Rectal smooth muscle tissue (tissue), 1 donor: ENCODE data around the gene NTM.

Experiments
- H3K27ac ChIP-seq: one replicate; pipeline ENCODE4 v1.7.0; 2013; ENCODE audit warnings: low read depth, low read length, inconsistent platforms
- H3K27me3 ChIP-seq: one replicate; pipeline ENCODE4 v1.7.0; 2013; ENCODE audit warnings: low read length; ENCODE audit not compliant: control insufficient read depth, insufficient read depth
- H3K36me3 ChIP-seq: one replicate; pipeline ENCODE4 v1.7.0; 2013; ENCODE audit warnings: low read length; ENCODE audit not compliant: control insufficient read depth, insufficient read depth
- H3K4me1 ChIP-seq: one replicate; pipeline ENCODE4 v1.7.0; 2013; ENCODE audit warnings: low read length; ENCODE audit not compliant: control insufficient read depth, insufficient read depth
- H3K4me3 ChIP-seq: one replicate; pipeline ENCODE4 v1.7.0; 2013; ENCODE audit warnings: low read length
- H3K9ac ChIP-seq: one replicate; pipeline ENCODE4 v1.7.0; 2013; ENCODE audit warnings: low read length

Gene NTM

DNA sequence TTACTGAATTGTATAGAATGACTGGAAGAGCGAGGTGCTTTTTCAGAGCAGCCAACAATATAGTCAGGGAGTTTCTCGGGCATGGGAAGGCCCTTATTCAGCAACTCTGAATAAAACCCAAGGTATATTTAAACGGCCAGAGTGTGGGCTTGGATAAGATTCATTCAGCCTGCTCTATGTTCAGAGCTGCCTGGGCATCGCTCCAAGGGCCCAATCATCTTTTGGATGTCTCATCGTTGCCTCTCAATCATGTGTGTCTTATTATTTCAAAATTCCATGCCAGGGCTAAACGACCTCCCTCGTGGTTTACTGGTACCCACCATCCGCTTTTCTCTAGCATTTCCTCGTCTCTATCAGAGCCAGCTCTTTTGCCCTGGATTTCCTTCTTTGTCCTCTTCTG is 19.5 kb upstream of the NTM start:
- H3K36me3 ChIP-seq, result no peaks in the 10 kb centered on the region
- no peaks in the 10 kb centered on the region for H3K27me3 ChIP-seq
- no peaks in the 10 kb centered on the region for H3K4me1 ChIP-seq
- no peak overlapping the region for H3K27ac ChIP-seq
- H3K4me3 ChIP-seq, result no peak overlapping the region
- H3K9ac ChIP-seq, result no peak overlapping the region

DNA sequence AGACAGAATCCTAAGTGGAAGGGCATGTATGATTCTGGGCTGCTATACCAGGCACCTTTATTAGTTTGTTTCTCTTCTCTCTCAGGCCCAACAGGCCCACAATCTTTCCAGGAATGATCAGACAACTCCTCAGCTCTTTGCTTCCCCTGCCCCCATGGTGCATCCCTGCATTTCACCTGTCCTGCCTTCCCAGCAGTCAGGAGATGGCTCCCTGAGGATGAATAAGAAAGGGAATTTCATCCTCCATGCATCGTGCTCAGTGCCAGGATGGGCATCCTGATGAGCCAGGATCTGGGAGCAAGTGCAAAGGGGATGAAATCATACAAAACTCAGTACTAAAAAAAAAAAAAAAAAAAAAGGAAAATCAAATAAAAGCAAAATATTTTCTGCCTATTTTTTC is 18.6 kb upstream of the NTM start:
- Histone ChIP-seq H3K36me3 (no peaks in the 10 kb centered on the region), H3K9ac (no peak overlapping the region), H3K4me3 (no peak overlapping the region), H3K27ac (no peak overlapping the region), H3K27me3 (no peaks in the 10 kb centered on the region), H3K4me1 (no peaks in the 10 kb centered on the region)

DNA sequence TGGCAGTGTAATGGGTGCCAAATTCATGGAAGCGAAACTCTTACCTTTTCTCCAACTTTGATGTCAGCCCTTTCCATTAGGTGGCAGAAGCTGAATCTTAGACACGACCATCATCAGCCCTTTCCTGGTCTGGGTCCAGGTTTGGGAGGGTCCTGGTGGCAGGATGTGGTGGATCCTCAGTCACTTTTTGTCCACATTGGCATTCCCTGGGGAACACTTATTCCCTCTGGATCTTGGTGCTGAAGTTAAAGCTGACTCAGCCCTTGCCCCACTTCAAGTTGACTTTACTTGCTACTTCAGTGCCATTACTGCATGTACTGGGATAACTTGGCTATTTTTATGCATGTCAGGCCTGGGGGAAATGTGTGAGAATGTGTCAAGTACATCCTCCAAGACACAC is 16.6 kb upstream of the NTM start:
- Histone ChIP-seq H3K36me3 (no peaks in the 10 kb centered on the region), H3K27ac (no peak overlapping the region)

DNA sequence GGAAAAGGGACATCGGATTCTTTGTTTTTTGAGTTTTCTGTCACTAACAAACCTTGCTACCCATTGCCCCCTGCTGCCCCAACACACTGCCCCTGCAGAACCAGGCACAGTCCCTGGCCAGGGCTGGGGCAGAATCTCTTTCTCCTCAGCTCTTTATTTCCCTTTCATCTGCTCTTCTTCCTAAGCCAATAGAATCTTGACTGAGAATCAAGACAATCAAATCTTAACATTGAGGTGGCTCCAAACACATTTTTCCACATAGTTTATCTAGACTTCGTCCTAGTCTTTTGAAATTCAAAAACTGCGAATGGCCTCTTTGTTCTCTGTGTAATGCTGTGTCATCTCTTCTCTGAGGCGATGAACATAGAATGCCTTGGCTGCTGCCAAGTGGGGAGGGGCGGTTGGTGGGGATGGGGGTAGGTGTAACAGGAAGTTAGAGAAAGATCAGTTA is 16.1 kb upstream of the NTM start:
- H3K4me1 ChIP-seq, result no peaks in the 10 kb centered on the region
- no peak overlapping the region for H3K4me3 ChIP-seq
- no peaks in the 10 kb centered on the region for H3K36me3 ChIP-seq
- H3K27me3 ChIP-seq, result no peaks in the 10 kb centered on the region
- H3K27ac ChIP-seq, result no peak overlapping the region
- H3K9ac ChIP-seq, result no peak overlapping the region

More for the DNA sequence above, 16.6 kb upstream of the NTM start:
- Histone ChIP-seq H3K9ac (no peak overlapping the region), H3K4me3 (no peak overlapping the region), H3K27me3 (no peaks in the 10 kb centered on the region), H3K4me1 (no peaks in the 10 kb centered on the region)

DNA sequence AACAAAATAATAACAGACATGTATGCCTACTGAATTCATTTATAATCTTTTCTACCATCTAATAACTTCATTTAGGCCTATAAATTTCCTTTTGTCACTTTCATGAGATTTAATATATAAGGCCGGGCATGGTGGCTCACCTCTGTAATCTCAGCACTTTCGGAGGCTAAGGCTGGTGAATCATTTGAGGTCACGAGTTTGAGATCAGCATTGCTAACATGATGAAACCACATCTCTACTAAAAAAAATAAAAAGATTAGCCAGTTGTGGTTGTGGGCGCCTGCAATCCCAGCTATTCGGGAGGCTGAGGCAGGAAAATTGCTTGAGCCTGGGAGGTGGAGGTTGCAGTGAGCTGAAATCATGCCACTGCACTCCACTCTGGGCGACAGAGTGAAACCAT is 14.2 kb upstream of the NTM start:
- H3K27ac ChIP-seq, result no peak overlapping the region
- no peak overlapping the region for H3K9ac ChIP-seq
- no peaks in the 10 kb centered on the region for H3K36me3 ChIP-seq
- H3K4me1 ChIP-seq, result no peaks in the 10 kb centered on the region
- H3K27me3 ChIP-seq, result no peaks in the 10 kb centered on the region
- no peak overlapping the region for H3K4me3 ChIP-seq

DNA sequence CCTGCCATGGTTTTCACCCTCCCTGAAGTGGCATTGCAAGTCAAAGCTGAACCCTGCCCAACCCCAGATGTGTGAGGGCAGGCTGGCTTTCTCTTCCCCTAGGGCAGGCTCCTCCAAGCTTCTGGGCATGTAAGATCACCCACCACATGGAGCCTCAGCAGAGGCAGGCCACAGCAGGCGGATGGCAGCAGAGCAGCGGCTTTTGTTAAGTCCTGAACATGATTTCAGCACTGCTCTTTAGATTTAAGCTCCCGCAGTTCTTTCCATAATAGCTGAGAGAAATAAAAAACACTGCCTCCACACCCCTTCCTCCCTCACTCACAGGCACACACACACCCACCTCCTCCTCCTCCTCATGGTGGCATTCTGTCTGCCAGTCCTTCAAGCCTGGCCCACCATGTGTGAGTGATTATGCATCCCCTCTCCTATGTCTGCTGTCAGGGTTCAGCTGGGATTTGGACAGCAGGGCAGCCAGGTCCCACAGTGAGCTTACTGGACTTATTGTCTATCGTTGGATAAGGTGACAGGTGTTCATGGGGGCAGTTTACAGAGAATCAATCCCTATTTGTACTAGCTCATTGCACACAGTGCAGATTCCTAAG is 5.0 kb upstream of the NTM start:
- Histone ChIP-seq H3K4me3 (no peak overlapping the region), H3K9ac (no peak overlapping the region), H3K27me3 (no peaks in the 10 kb centered on the region), H3K27ac (no peak overlapping the region), H3K4me1 (no peaks in the 10 kb centered on the region), H3K36me3 (no peaks in the 10 kb centered on the region)

DNA sequence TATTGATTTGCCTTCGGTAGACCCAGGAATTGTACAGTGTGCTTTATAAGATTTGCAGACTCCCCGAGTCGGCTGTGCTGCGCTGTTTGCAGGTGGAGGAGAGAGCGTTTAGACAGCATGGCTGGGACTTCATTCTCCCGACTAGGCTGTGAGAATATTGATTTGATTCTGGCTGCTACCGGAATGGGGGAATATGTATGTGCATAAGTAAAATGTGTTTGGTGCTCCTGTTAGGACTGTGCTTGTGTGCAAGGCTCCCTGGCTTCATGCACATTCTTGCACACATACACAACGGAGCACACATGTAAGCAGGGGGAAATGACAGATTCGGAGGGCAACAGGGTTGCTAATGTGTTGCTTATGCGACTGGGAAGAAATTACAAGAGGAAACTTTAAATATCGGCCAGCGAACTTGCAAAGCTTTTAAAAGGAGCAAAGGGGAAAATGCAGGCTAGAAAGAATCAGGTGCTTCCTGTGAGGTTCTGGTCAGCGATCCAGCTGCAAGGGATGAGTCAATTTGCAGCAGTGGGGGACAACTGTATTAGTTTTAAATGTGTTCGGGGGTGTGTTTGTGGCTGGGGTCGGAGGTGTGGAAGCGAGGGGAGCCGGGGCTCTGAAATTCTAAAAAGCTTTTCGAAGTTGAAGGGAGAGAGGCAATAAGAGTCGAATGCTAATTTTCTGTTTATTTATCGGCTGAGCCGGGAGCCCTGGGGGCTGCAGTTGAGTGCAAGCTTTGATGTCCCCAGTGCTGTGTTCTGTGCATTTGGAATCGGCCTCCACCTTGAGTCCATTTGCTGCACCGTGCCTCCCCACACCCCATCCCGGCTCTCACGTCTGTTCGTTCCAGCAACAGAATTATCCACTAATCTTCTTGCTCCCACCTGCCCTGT is 731 bp downstream of the NTM start:
- H3K27me3 ChIP-seq, result no peaks in the 10 kb centered on the region
- H3K4me1 ChIP-seq, result no peaks in the 10 kb centered on the region
- H3K9ac ChIP-seq, result no peak overlapping the region
- no peaks in the 10 kb centered on the region for H3K36me3 ChIP-seq
- H3K4me3 ChIP-seq, result peak overlapping the region; percentile 59
- no peak overlapping the region for H3K27ac ChIP-seq

DNA sequence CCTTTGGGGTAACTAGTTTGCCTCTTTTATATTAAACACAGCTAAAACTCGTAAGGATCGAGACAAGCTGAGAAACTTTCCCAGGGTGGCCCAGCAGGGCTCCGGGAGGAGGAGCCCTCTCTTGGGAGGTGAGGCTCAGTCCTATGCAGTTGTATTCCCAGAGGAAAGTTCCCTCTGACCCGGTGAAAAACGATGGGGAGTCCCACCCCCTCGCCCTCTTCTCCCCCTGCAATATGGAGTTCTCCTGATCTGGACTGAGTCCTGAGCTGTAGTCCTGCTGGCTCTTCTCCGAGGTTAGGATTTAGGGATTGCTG is 1.3 kb downstream of the NTM start:
- no peaks in the 10 kb centered on the region for H3K4me1 ChIP-seq
- H3K4me3 ChIP-seq, result peak overlapping the region; percentile 59
- H3K27ac ChIP-seq, result no peak overlapping the region
- no peaks in the 10 kb centered on the region for H3K36me3 ChIP-seq
- H3K9ac ChIP-seq, result no peak overlapping the region
- H3K27me3 ChIP-seq, result no peaks in the 10 kb centered on the region

DNA sequence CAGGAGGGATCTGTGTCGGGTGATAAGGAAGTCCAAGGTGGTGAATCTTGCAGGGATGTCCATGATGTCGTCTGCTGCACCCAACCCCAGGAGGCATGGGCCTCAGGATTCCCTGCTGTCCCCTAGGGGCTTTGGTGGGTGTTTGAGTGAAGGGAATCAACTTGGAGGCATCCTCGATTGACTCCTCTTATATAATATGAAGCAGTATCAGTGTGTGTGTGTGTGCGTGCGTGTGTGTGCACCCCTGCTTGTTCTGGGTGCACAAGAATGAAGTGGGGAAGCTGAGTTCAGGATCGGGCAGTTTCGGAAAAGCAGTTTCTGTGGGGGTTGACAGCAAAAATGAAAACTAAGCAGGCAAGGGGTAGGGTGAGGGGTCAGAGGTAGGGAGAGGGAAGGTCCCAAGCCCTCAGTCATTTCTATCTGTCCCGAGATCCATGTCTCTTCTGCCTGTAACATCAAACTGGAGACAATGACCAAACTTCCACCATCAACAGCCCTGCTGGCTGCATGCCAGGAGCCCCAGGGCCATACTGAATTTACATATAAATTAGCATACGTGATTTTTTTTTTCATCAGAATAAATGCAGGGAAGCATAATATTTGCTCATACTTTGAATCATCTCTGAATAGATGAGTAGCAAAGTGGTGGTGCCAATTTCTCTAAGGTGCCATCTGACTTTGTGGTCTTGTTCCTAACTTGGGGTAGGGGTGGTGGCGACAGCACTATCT is 2.0 kb downstream of the NTM start:
- peak overlapping the region; percentile 59 for H3K4me3 ChIP-seq
- H3K27me3 ChIP-seq, result no peaks in the 10 kb centered on the region
- no peaks in the 10 kb centered on the region for H3K36me3 ChIP-seq
- no peak overlapping the region for H3K27ac ChIP-seq
- H3K4me1 ChIP-seq, result no peaks in the 10 kb centered on the region
- no peak overlapping the region for H3K9ac ChIP-seq

DNA sequence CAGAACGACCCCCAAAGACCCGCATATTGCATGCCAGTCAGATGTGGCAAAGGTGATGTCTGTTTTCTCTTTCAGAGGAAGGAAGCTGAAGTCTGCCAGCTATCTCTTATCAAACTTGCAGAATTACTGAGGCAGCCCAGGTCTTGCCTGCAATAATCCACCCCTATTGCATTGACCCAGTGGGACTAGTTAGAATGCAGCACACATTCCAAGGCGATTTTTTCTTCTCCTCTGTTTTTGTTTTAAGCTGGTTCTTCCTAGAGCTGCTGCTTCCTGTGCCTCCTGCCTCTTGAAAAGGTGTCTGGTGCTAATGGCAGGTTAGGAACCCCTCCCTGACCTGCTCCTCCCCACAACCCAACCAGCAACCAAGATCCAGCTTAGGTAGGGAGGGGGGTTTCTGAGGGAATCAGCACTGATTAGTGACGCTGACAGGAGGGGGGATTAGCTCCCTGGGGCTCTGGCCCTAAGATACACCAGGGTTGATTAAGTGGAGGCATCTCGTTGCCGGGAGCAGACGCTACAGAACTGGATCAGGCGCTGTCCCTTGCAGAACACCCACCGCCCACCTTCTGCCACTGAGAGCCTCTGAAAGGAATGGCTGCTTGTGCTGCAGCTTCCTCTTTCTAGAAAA is 2.8 kb downstream of the NTM start:
- no peak overlapping the region for H3K4me3 ChIP-seq
- H3K9ac ChIP-seq, result no peak overlapping the region

DNA sequence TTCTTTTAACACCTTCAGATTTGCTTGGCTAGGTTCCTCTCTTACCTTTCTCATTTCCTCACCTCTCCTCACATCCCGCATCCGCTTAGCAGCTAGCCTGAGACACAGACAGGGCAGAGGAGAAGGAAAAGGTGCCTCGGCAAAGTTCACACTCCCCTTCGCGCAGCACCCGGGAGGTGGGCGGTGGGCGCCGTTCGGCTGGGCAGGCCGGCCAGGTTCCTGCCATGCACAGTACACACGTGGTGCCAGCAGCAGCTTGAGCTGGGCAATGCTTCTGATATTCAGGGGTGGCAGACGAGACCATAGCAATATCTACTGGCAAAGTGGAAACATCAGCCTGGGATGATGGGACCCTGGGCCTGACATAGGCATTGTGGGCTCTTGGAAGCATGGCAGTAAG is 3.3 kb downstream of the NTM start:
- Histone ChIP-seq H3K4me3 (no peak overlapping the region), H3K9ac (no peak overlapping the region), H3K36me3 (no peaks in the 10 kb centered on the region), H3K27ac (no peak overlapping the region), H3K27me3 (no peaks in the 10 kb centered on the region), H3K4me1 (no peaks in the 10 kb centered on the region)

More for the DNA sequence above, 2.8 kb downstream of the NTM start:
- H3K4me1 ChIP-seq, result no peaks in the 10 kb centered on the region
- H3K27me3 ChIP-seq, result no peaks in the 10 kb centered on the region
- no peak overlapping the region for H3K27ac ChIP-seq
- H3K36me3 ChIP-seq, result no peaks in the 10 kb centered on the region

DNA sequence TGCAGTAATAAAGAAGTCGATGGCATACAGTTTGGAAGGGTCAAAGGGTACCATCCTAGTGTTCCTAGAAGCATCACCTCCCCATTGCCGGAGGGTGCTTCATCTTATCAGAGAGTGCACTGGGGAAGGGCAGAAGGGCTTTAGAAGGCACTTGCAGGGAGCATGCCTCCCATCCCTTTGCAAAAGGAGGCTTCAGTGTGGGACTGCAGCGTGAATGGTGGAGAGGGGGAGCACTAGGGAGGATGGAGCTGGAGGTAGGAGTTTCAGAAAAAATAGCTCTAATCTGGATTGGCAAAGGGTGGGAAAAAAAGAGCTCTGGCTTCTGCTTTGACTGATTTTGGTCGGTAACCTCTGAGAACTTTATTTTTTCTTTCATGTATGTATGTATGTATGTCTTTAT is 5.0 kb downstream of the NTM start:
- H3K4me1 ChIP-seq, result no peaks in the 10 kb centered on the region
- no peak overlapping the region for H3K27ac ChIP-seq
- H3K9ac ChIP-seq, result no peak overlapping the region
- no peaks in the 10 kb centered on the region for H3K27me3 ChIP-seq
- H3K4me3 ChIP-seq, result no peak overlapping the region
- no peaks in the 10 kb centered on the region for H3K36me3 ChIP-seq
